HG03571 (cell line): ENCODE data around the gene TMEM98.
"Not testable (repeated sequence)": the region's sequence is repeated elsewhere in the genome, so short reads cannot be mapped to it uniquely, and the experiment has no call there.

Source experiments
- ATAC-seq: cut with Tn5 transposase; IDR thresholded peaks from one replicate; pipeline ENCODE4 v1.9.1; 2021; ENCODE audit not compliant: unreplicated experiment

TMEM98 gene

DNA sequence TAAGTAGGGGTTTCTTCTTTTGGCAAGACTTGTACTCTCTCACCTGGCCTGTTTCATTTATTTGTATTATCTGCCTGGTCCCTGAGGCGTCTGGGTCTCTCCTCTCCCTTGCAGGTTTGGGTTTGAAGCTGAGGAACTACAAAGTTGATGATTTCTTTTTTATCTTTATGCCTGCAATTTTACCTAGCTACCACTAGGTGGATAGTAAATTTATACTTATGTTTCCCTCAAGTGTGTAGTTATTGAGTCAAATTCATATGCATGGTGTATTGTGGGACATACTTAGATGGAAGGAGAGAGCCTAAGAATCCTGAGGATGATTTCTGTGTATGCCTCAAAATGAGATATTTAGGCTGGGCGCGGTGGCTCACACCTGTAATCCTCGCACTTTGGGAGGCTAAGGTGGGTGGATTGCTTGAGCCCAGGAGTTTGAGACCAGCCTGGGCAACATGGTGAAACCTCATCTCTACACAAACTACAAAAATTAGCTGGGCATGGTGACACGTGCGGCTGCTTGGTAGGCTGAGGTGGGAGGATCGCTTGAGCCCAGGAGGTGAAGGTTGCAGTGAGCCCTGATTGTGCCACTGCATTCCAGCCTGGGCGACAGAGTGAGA is 13.6 kb downstream of the TMEM98 start:
- no peak for ATAC-seq

- no peak for ATAC-seq
Observed at GRCh38 chr17:32943206-32943605, 15.3 kb downstream of the TMEM98 start.

DNA sequence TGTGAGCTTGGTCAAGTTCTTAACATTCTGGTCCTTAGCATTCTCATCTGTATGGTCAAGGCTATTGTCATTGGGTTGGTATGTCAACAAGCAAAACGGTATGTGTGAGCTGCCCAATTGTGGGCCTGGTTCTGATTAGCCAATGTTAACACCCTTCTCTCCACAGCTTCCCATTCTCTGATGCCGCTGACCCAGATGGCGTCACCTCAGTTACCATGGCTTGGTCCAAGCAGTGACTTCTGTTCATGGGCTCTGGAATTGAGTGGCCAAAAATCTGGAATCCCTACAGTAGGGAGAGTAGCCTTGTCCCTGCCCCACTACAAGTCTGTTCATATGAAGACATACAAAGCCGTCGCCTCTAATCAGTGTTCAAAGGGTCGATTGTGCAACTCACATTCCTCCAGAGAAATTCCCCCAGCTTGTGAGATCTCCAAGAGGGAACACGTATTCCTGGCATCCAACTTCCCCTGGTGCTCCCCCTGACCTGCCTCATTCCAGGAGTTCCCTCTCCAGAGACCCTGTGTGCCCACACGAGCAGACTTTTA is 15.8 kb downstream of the TMEM98 start:
- ATAC-seq, result no peak

DNA sequence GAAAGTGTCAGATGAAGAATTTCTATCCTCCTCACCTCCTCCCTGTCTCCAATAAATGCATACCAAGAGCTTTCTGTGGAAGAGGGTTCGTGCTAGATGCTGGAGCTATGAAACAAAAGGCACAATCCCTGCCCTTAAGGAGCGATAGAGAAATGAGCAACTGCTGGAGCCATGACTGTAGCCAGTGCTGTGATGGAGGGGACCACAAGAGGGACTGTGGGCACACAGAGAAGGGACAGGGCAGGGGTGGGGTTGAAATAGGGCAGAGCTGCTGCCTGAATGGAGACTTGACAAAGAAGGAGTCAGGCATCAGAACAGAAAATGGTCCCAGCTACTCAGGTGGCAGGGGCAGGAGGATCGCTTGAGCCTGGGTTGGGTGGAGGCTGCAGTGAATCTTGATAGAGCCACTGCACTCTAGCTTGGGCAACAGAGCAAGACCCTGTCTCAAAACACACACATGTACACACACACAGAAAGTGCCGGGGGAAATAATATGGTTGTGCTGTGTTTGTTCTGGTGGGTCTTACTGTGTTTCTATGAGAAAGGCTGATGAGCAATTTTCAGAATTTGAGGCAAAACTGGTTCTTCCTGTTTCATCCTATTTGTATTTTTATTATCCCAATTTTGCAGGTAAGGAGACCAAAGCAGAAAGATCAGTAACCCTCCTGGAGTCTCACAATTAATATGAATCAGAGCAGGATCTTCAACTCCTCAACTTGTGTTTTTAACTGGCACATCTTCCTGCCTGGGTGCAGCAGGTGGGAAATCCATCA is 16.5 kb downstream of the TMEM98 start:
- no peak for ATAC-seq

- no peak for ATAC-seq
Observed at GRCh38 chr17:32946375-32947135, 18.6 kb downstream of the TMEM98 start.

DNA sequence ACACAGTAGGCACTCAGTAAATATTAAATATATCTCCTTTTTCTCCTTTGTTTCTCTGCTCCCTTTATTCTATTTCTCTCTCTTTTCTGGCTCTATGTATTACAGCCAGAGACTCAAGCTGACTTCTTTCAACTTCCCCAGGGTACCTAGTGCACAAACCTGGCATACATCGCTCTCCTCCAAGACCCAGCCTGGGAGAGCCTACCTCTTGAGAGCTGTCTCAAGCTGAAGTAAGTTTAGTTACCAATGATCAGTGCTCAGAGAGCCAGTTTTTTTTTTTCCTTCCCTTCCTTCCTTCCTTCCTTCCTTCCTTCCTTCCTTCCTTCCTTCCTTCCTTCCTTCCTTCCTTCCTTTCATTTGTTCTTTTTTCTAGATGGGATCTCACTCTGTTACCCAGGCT is 19.8 kb downstream of the TMEM98 start:
- no peak for ATAC-seq

DNA sequence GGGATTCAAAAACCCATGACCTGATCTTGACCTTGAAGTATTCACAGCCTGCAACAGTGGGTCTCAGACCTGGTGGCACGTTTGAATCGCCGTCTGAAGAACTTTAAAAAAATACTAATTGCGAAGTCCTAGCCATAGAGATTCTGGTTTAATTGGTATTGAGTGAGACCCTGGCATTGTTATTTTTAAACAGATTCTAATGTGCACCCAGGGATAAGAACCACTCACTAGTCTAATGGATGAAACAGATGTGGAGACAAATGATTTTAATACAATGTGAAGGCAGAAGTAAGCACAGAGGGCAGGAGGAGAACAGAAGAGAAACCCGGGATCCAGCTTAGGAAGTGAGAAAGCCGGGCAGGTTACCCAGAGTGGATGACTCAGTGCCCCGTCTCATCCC is 21.2 kb downstream of the TMEM98 start:
- ATAC-seq, result no peak

- not testable (repeated sequence) for ATAC-seq
Observed at GRCh38 chr17:32952491-32952890, 24.5 kb downstream of the TMEM98 start.

DNA sequence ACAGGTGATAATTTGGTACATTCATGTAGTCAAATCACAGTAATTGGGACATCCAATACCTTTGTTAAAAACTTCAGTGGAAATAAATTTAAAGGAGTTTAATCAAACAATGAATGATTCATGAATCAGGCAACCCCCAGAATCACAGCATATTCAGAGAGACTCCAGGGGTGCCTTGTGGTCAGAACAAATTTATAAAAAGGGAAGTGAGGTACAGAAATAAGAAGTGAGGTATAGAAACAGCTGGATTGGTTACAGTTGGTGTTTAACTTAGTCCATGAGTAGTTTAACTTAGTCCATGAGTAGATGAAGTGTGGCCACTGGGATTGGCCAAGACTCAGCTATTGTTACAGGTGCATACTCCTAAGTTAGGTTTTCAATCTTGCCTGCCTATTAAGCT is 25.1 kb downstream of the TMEM98 start:
- ATAC-seq, result no peak

- ATAC-seq, result no peak
Observed at GRCh38 chr17:32953857-32954256, 25.9 kb downstream of the TMEM98 start.

- no peak for ATAC-seq
Observed at GRCh38 chr17:32954477-32954876, 26.5 kb downstream of the TMEM98 start.

- ATAC-seq, result no peak
Observed at GRCh38 chr17:32955155-32955554, 27.2 kb downstream of the TMEM98 start.

- no peak for ATAC-seq
Observed at GRCh38 chr17:32956240-32956970, 28.5 kb downstream of the TMEM98 start.

DNA sequence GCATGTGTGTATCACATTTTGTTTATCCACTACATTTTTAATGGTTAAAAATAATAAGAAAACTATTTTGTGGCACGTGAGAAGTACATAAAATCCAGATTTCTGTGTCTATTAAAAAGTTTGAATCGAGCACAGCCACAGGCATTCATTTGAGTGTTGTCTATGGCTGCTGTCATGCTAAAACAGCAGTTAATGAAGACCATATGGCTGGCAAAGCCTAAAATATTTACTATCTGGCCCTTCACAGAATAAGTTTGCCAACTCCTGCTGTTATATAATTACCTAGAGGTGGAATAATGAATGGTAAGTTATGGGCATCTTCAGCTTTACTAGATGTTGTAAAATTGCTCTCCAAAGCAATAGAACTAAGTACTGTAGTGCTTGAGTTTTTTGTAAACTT is 30.5 kb downstream of the TMEM98 start:
- no peak for ATAC-seq

DNA sequence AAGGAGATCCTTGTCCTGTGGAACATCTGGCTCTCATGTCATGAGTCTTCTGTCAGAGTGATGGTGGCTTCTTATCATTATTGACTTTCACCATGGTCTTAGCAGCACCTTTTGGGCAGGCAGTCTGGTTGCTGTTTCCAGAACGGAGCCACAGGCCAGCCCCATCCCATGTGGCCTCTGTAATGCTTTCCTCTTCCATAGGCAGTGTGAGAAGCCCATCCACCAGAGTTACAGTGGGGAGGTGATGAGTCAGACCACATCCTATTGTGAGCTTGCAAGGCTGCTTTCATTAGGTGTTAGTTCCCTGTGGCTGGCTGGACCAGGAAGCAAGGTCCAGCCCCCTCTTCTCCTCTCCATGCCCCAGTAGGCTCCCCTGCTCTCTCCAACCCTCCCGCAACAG is 32.9 kb downstream of the TMEM98 start:
- ATAC-seq, result no peak

DNA sequence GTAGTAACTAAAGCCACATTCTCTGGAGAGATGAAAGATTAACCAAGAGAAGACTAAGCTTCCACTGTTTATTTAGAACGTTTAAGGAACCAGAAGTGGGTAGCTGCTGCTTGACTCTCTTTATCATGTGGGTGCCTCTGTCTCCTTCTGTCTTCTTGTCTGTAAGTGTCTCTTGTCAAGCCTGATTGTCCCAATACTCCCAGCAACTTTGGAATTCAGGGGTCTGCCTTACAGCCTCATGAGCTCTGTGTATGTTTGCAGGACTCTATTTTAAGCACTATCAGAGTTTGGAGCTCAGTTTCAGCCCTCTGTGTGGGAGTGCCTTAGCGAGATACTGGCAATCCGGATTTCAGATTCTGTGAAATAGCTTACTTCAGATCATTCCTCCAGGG is 34.4 kb downstream of the TMEM98 start:
- no peak for ATAC-seq

- no peak for ATAC-seq
Observed at GRCh38 chr17:32964541-32964940, 36.6 kb downstream of the TMEM98 start.

DNA sequence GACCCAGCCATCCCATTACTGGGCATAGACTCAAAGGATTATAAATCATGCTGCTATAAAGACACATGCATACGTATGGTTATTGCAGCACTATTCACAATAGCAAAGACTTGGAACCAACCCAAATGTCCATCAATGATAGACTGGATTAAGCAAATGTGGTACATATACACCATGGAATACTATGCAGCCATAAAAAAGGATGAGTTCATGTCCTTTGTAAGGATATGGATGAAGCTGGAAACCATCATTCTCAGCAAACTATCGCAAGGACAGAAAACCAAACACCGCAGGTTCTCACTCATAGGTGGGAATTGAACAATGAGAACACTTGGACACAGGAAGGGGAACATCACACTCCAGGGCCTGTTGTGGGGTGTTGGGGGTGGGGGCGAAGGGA is 41.3 kb downstream of the TMEM98 start:
- ATAC-seq, result not testable (repeated sequence)

DNA sequence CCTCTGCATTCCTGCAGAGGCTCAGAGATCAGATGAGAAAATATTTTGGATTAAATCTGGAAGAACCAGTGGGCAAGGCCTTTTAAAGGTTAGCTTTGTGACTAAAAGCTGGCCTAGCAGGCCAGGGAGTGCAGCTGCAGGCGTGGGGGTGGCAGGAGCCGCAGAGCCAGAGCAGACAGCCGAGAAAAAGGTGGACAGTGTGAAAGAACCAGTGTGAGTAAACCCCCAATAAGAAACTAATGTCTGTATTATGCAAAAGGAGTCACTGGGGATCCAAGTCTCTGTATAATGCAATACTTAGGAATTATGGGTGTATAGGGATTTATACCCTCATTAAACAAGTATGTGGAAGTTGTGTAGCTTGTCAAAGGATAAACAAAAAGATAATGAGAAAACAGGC is 42.3 kb downstream of the TMEM98 start:
- ATAC-seq, result no peak

DNA sequence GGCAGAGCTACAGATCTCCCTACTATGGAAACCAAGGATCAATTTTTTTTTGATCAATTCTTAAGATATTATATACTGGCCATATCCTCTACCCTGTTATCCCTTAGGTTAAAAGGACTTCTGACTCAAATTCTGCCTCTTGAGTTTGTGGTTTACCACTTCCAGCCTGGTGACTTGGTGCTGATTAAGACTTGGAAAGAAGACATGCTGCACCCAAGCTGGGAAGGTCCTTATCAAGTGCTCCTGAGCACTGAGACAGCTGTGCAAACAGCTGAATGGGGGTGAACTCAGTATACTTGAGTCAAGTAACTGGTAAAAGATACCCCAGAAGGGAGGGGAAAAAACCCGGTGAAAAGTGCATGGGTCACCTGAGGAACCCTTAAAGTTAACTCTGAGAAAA is 43.2 kb downstream of the TMEM98 start:
- ATAC-seq, result no peak

- no peak for ATAC-seq
Observed at GRCh38 chr17:32976131-32976530, 48.2 kb downstream of the TMEM98 start.
